BLaER1 treated with 17β-estradiol and CSF1 and Interleukin-3, amounts not matched to agents 10 nM and 100 nM (cell line): ENCODE measurements around the gene BNIP2.

ENCODE experiments used
- H3K27ac ChIP-seq, 11 experiments: shearing (Covaris generic); formaldehyde crosslinking; 2 replicates each; pipeline ENCODE4 v1.8.1; 2022
- H3K27me3 ChIP-seq, 11 experiments: shearing (Covaris generic); formaldehyde crosslinking; 2 replicates each; pipeline ENCODE4 v1.8.1; 2022
- H3K36me3 ChIP-seq, 11 experiments: shearing (Covaris generic); formaldehyde crosslinking; 2 replicates each; pipeline ENCODE4 v1.8.1; 2022
- H3K4me1 ChIP-seq, 10 experiments: shearing (Covaris generic); formaldehyde crosslinking; 2 replicates each; pipeline ENCODE4 v1.8.1; 2022
- H3K4me2 ChIP-seq, 11 experiments: shearing (Covaris generic); formaldehyde crosslinking; 2 replicates each; pipeline ENCODE4 v1.8.1; 2022
- H3K4me3 ChIP-seq, 10 experiments: shearing (Covaris generic); formaldehyde crosslinking; 2 replicates each; pipeline ENCODE4 v1.8.1; 2022
- H3K9ac ChIP-seq, 11 experiments: shearing (Covaris generic); formaldehyde crosslinking; 2 replicates each; pipeline ENCODE4 v1.8.1; 2022
- H3K9me3 ChIP-seq, 11 experiments: shearing (Covaris generic); formaldehyde crosslinking; replicated peaks in 1 of 11; 2 replicates each; pipeline ENCODE4 v1.8.1; 2022
- H4K20me1 ChIP-seq, 11 experiments: shearing (Covaris generic); formaldehyde crosslinking; 2 replicates each; pipeline ENCODE4 v1.8.1; 2022
- Cebpa-rat ChIP-seq, 11 experiments: shearing (Covaris generic); IDR thresholded peaks; 2 replicates each; pipeline ENCODE4 v1.8.1; 2022

The BNIP2 gene

DNA sequence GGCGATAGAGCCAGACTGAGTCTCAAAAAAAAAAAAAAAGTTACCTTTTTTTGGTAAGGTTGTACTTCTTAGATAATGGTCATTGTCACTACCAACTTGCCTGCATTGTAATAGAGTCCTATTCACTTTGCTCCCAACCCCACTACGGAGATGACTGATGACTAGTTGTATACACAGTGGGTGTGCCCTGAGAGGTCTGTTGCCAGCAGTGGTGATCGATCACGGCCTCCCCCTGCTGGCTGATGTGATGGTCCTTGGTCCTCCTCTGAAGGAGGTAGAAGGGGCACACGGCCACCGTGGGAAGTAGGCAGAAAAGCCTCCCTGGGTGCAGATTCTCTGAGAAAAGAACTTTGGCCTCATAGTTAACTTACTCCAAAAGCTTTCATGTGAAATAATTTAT, 66.8 kb downstream of the BNIP2 start:
- no peak for TF ChIP-seq Cebpa-rat (IDR thresholded peaks at IDR 0.05)
- no peak overlapping the region for H3K4me3 ChIP-seq

DNA sequence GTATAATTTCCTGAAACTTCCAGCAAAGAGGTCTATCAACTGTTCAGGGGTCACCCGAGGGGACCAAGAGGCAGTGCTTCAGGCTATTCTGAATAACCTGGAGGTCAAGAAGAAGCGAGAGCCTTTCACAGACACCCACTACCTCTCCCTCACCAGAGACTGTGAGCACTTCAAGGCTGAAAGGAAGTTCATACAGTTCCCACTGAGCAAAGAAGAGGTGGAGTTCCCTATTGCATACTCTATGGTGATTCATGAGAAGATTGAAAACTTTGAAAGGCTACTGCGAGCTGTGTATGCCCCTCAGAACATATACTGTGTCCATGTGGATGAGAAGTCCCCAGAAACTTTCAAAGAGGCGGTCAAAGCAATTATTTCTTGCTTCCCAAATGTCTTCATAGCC, 70.7 kb downstream of the BNIP2 start:
- Histone ChIP-seq H3K4me2 (no peak overlapping the region), H3K36me3 (no peaks in the 10 kb centered on the region), H3K9ac (no peak overlapping the region), H3K27ac (no peak overlapping the region), H3K9me3 (peaks cover 4 to 18% (median 16%) of the 10 kb centered on the region in 11 experiments; a peak in 10 of 22 replicates), H3K27me3 (no peaks in the 10 kb centered on the region), H3K4me3 (no peak overlapping the region), H4K20me1 (no peaks in the 10 kb centered on the region), H3K4me1 (peaks cover 8 to 18% (median 15%) of the 10 kb centered on the region in 10 experiments)
- no peak for TF ChIP-seq Cebpa-rat (IDR thresholded peaks at IDR 0.05)

More for the DNA sequence above, 66.8 kb downstream of the BNIP2 start:
- Histone ChIP-seq H3K4me1 (no peaks in the 10 kb centered on the region), H4K20me1 (no peaks in the 10 kb centered on the region), H3K27me3 (no peaks in the 10 kb centered on the region), H3K9ac (no peak overlapping the region), H3K36me3 (no peaks in the 10 kb centered on the region), H3K4me2 (no peak overlapping the region), H3K9me3 (no peaks in the 10 kb centered on the region), H3K27ac (no peak overlapping the region)

DNA sequence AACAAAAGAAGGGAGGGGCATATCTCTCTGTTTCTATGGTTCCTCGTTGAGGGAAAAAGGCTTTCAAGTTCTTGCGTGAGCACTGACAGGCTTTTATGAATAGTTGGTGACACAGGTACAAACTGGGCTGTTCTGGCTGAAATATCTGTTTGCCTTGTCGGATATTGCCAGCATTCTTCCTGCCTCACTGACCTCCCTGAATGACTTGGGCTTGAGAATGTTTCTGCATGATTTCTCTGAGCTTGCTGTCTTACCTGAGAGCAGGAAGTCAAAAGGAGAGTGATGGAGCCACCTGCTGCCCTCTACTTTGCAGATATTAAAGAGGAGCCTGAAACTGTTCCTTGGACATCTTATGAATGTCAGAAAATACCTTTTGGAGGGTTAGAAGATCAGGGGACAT, 72.7 kb downstream of the BNIP2 start:
- H4K20me1 ChIP-seq, result no peaks in the 10 kb centered on the region
- TF ChIP-seq Cebpa-rat (IDR thresholded peaks at IDR 0.05), result no peak
- H3K4me3 ChIP-seq, result no peak overlapping the region
- H3K4me2 ChIP-seq, result no peak overlapping the region
- peaks cover 4 to 18% (median 16%) of the 10 kb centered on the region in 11 experiments; a peak in 11 of 22 replicates for H3K9me3 ChIP-seq
- H3K9ac ChIP-seq, result no peak overlapping the region
- no peaks in the 10 kb centered on the region for H3K36me3 ChIP-seq
- peaks cover 12 to 18% (median 15%) of the 10 kb centered on the region in 10 experiments for H3K4me1 ChIP-seq
- no peak overlapping the region for H3K27ac ChIP-seq
- no peaks in the 10 kb centered on the region for H3K27me3 ChIP-seq

DNA sequence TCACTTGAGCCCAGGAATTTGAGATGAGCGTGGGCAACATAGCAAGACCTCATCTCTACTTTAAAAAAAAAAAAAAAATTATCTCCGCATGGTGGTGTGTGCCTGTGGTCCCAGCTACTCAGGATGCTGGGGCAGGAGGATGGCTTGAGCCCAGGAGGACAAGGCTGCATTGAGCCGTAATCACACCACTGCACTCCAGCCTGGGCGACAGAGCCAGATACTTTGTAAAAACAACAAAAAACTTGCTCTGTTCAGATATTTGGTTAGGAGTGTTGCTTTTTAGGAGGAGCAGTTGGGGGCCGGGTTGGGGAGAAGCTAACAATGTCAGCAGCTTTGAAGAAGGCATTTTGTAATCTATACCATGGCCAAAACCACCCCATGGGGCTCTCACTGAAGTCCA, 73.5 kb downstream of the BNIP2 start:
- Histone ChIP-seq H3K27me3 (no peaks in the 10 kb centered on the region), H3K4me1 (peaks cover 12 to 18% (median 15%) of the 10 kb centered on the region in 10 experiments), H3K27ac (peak overlapping the region in 10 of 11 experiments; percentile 47 to 79 (median 70); a peak in 17 of 22 replicates), H3K4me3 (peak overlapping the region in 4 of 10 experiments; percentile 20 to 45 (median 28); a peak in 2 of 20 replicates), H3K36me3 (no peaks in the 10 kb centered on the region), H3K4me2 (peak overlapping the region in 10 of 11 experiments; percentile 36 to 80 (median 70); a peak in 18 of 22 replicates), H4K20me1 (no peaks in the 10 kb centered on the region), H3K9me3 (peaks cover 4 to 18% (median 16%) of the 10 kb centered on the region in 11 experiments; a peak in 11 of 22 replicates), H3K9ac (no peak overlapping the region; a peak in 1 of 22 replicates)
- TF ChIP-seq Cebpa-rat (IDR thresholded peaks at IDR 0.05), result no peak

DNA sequence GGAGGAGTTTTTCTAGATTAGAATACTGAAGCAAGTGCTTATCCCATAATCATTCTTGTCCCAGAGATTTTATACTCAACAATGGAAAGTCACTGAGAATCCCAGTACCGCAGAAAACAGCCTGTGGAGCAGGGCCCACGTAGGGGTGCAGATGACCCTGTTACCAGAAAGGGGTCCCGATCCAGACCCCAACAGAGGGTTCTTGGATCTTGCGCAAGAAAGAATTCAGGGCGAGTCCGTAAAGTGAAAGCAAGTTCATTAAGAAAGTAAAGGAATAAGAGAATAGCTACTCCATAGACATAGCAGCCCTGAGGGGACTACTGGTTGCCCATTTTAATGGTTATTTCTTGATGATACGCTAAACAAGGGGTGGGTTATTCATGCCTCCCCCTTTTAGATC, 75.0 kb downstream of the BNIP2 start:
- Histone ChIP-seq H3K27ac (0 out of 22 replicates have a peak overlapping the region, but pooled peaks of 1 of the 11 experiments have one; percentile 79), H3K4me1 (peaks cover 12 to 18% (median 15%) of the 10 kb centered on the region in 10 experiments), H3K27me3 (no peaks in the 10 kb centered on the region), H3K36me3 (no peaks in the 10 kb centered on the region), H3K9me3 (peaks cover 4 to 24% (median 17%) of the 10 kb centered on the region in 11 experiments; a peak in 15 of 22 replicates), H3K4me3 (peak overlapping the region in 2 of 10 experiments; percentile 1 to 34; a peak in 1 of 20 replicates), H3K4me2 (peak overlapping the region in 6 of 11 experiments; percentile 65 to 80 (median 72); a peak in 10 of 22 replicates), H4K20me1 (no peaks in the 10 kb centered on the region), H3K9ac (no peak overlapping the region)
- TF ChIP-seq Cebpa-rat (IDR thresholded peaks at IDR 0.05), result peak in 3 of 11 experiments; percentile 15 to 81 (median 22); a peak in 2 of 22 replicates

DNA sequence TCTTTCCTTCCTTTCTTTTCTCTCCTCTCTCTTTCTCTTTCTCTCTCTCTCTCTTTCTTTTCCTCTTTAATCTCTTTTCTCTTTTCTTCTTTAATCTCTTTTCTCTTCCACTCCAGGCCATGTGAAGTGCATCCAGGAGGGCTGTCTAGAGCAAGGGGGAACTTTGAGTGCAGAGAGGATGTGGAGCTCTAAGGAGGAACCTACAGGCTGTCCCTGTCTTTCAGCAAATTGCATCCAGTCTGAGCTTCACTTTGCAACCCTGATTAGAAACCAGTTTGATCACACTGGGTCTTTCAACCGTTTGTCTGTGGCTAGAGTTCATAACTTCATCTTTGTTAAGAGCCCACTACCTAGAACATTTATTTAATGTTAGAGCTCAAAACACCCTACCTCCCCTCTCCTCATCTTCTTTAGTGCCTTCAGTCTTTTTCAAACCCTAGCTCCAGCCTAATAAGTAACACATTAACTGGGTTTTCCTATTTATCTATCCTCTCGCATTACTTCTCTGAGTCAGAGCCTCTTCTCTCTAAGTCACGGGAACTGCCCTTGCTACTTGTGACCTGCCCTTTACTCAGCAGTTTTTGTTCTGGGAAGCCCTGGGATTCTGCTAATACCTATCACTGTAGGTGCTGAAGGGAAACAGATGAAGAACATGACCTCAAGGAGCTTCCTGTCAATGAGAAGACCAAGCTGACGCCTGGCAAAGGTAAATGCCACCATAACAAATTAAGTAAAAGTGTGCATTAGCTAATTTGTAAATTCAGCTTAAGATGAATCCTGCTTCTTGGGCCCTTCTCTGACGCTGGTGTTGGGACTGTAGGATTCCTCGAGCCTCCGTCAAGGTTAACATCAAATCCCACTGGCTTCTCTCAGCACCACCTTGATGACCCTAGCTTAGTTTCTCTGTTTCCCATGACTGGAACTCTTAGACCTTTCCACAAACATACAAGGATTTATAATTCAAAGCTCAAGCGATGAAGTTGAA, 77.6 kb downstream of the BNIP2 start, which contains the start of gene GCNT3:
TSS of gene GCNT3 (plus strand) at position 508 of the 985 bp plus-strand sequence. CDS start 6,456 bp downstream, outside the sequence.
- Histone ChIP-seq H3K4me2 (no peak within 1 kb of the TSS), H3K4me1 (peaks cover 12 to 18% (median 15%) of the 10 kb centered on the region in 10 experiments), H3K9ac (no peak within 1 kb of the TSS), H4K20me1 (no peaks in the 10 kb centered on the region), H3K27ac (no peak within 1 kb of the TSS), H3K36me3 (no peaks in the 10 kb centered on the region), H3K27me3 (no peaks in the 10 kb centered on the region), H3K9me3 (peaks cover 4 to 32% (median 17%) of the 10 kb centered on the region in 11 experiments; a peak in 15 of 22 replicates), H3K4me3 (no peak within 1 kb of the TSS)
- TF ChIP-seq Cebpa-rat (IDR thresholded peaks at IDR 0.05), result no peak

DNA sequence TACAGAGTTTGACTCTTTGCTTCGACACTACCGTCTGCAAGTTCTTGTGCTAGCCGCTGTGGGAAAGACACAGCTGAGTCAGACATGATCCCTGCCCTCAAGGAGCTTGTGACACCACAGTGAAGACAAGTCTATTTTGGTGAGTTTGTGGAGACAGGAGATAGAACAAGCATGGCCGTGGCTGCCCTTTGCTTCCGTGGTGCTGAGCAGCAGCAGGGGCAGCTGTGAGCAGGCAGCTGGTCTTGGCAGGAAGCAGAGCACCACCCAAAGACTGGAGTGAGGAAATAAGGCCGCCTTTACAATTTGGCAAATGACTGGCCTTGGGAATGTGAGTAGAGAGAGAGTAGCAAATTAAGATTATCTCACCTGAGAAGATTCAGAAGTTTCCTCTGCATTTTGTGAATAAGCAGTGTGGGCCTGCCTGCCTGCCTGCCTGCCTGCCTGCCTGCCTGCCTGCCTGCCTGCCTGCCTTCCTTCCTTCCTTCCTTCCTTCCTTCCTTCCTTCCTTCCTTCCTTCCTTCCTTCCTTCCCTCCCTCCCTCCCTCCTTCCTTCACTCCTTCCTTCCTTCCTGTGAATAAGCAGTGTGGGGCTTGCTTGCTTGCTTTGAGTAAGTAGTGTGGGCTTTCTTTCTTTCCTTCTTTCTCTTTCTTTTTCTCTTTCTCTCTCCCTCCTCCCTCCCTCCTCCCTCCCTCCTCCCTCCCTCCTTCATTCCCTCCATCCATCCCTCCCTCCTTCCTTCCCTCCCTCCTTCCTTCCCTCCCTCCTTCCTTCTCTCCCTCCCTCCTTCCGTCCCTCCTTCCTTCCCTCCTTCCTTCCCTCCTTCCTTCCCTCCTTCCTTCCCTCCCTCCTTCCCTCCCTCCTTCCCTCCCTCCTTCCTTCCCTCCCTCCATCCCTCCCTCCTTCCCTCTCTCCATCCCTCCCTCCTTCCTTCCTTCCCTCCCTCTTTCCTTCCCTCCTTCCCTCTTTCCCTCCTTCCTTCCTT, 79.1 kb downstream of the BNIP2 start:
- H3K9ac ChIP-seq, result no peak overlapping the region
- H3K9me3 ChIP-seq, result peaks cover 0 to 25% (median 14%) of the 10 kb centered on the region in 11 experiments; a peak in 15 of 22 replicates
- no peak overlapping the region for H3K4me3 ChIP-seq
- H3K27ac ChIP-seq, result no peak overlapping the region
- H4K20me1 ChIP-seq, result no peaks in the 10 kb centered on the region
- H3K36me3 ChIP-seq, result no peaks in the 10 kb centered on the region
- no peak overlapping the region for H3K4me2 ChIP-seq
- H3K27me3 ChIP-seq, result no peaks in the 10 kb centered on the region
- H3K4me1 ChIP-seq, result peaks cover 7 to 11% (median 8%) of the 10 kb centered on the region in 10 experiments
- TF ChIP-seq Cebpa-rat (IDR thresholded peaks at IDR 0.05), result no peak
